Uterus (tissue), 2 donors: ENCODE results near the gene REV3L.

Experiments used
- CTCF ChIP-seq, 4 experiments: fragments of 200-600 bp in 2 of 4; fragments of 450-650 bp in 2 of 4; sonication (generic) in 2 of 4; IDR thresholded peaks; one replicate each; pipeline ENCODE4 v1.5.1; 2016 to 2019; ENCODE audit warnings: antibody characterized with exemption in 4 of 4, mild to moderate bottlenecking in 2 of 4, moderate library complexity in 1 of 4
- POLR2A ChIP-seq, 2 donors: fragments of 450-650 bp; IDR thresholded peaks; one replicate each; pipeline ENCODE4 v1.6.1; 2016; ENCODE audit warnings: antibody characterized with exemption in 2 of 2, mild to moderate bottlenecking in 1 of 2, moderate library complexity in 1 of 2

- TF ChIP-seq POLR2A (IDR thresholded peaks at IDR 0.05) = no peak
- no peak for TF ChIP-seq CTCF (IDR thresholded peaks at IDR 0.05)
Measured at GRCh38 chr6:111414373-111414772, 68.6 kb downstream of the REV3L start.
